H1 (cell line): ENCODE data around the gene SEC14L5. TPM values are rescaled to one million over a fixed set of nuclear protein-coding genes. Genes with fewer than 3 reads are reported as not detected.

ENCODE experiments used
- polyA plus RNA-seq, 7 experiments: library from polyadenylated mRNA; depleted of rRNA in 3 of 7; stranded (reverse) in 5 of 7; unstranded in 2 of 7; fragments of >200 nt in 5 of 7; fragments of 200-250 nt in 2 of 7; gene quantifications; 1 replicate in 5 of 7; 2 replicates in 1 of 7; 4 replicates in 1 of 7; pipeline versions ENCODE4 v1.2.1 to v1.2.3, GENCODE V29; 2011 to 2013; ENCODE audit warnings: missing spikeins in 2 of 7, mixed read lengths in 2 of 7
- total RNA-seq: library from RNA; stranded (reverse); fragmentation: NEBNext Ultra II Directional; extraction: Animal tissue kit (Norgen Biotek cat#: 25700); gene quantifications from 2 replicates; pipeline ENCODE4 v1.2.1, GENCODE V29; 2021
- TF ChIP-seq, protein P1 (sequence below): fragments of 300-600 bp; sonication (generic); IDR thresholded peaks from 2 replicates; pipeline ENCODE4 v1.7.1; 2012; ENCODE audit warnings: low read length, moderate library complexity, mild to moderate bottlenecking, inconsistent platforms; ENCODE audit not compliant: insufficient replicate concordance

The SEC14L5 gene
- total and polyA plus RNA-seq, 2 of the 8 experiments (the other 6 are each of a cell fraction or from before 2014, with no cell fraction given): 1.9 to 3.0 TPM

DNA sequence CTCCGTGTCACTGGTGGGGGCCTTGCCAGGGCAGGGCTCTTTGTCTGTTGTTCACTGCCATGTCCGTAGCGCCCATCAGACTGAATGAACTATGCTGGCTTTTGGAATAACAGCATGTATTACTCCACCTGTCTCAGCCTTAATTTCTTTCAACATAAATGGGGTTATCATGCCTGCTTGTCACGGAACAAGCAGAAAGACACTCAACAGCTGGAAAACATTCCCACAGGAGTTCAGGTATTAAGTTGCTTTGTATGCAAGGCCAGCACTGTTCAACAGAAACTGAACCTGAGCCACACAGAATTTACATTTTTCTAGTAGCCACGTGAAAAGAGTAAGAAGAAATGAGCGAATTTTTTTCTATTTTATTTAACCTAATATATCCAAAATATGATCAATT lies 34.3 kb upstream of the SEC14L5 start (continued):
- TF ChIP-seq, protein P1, sequence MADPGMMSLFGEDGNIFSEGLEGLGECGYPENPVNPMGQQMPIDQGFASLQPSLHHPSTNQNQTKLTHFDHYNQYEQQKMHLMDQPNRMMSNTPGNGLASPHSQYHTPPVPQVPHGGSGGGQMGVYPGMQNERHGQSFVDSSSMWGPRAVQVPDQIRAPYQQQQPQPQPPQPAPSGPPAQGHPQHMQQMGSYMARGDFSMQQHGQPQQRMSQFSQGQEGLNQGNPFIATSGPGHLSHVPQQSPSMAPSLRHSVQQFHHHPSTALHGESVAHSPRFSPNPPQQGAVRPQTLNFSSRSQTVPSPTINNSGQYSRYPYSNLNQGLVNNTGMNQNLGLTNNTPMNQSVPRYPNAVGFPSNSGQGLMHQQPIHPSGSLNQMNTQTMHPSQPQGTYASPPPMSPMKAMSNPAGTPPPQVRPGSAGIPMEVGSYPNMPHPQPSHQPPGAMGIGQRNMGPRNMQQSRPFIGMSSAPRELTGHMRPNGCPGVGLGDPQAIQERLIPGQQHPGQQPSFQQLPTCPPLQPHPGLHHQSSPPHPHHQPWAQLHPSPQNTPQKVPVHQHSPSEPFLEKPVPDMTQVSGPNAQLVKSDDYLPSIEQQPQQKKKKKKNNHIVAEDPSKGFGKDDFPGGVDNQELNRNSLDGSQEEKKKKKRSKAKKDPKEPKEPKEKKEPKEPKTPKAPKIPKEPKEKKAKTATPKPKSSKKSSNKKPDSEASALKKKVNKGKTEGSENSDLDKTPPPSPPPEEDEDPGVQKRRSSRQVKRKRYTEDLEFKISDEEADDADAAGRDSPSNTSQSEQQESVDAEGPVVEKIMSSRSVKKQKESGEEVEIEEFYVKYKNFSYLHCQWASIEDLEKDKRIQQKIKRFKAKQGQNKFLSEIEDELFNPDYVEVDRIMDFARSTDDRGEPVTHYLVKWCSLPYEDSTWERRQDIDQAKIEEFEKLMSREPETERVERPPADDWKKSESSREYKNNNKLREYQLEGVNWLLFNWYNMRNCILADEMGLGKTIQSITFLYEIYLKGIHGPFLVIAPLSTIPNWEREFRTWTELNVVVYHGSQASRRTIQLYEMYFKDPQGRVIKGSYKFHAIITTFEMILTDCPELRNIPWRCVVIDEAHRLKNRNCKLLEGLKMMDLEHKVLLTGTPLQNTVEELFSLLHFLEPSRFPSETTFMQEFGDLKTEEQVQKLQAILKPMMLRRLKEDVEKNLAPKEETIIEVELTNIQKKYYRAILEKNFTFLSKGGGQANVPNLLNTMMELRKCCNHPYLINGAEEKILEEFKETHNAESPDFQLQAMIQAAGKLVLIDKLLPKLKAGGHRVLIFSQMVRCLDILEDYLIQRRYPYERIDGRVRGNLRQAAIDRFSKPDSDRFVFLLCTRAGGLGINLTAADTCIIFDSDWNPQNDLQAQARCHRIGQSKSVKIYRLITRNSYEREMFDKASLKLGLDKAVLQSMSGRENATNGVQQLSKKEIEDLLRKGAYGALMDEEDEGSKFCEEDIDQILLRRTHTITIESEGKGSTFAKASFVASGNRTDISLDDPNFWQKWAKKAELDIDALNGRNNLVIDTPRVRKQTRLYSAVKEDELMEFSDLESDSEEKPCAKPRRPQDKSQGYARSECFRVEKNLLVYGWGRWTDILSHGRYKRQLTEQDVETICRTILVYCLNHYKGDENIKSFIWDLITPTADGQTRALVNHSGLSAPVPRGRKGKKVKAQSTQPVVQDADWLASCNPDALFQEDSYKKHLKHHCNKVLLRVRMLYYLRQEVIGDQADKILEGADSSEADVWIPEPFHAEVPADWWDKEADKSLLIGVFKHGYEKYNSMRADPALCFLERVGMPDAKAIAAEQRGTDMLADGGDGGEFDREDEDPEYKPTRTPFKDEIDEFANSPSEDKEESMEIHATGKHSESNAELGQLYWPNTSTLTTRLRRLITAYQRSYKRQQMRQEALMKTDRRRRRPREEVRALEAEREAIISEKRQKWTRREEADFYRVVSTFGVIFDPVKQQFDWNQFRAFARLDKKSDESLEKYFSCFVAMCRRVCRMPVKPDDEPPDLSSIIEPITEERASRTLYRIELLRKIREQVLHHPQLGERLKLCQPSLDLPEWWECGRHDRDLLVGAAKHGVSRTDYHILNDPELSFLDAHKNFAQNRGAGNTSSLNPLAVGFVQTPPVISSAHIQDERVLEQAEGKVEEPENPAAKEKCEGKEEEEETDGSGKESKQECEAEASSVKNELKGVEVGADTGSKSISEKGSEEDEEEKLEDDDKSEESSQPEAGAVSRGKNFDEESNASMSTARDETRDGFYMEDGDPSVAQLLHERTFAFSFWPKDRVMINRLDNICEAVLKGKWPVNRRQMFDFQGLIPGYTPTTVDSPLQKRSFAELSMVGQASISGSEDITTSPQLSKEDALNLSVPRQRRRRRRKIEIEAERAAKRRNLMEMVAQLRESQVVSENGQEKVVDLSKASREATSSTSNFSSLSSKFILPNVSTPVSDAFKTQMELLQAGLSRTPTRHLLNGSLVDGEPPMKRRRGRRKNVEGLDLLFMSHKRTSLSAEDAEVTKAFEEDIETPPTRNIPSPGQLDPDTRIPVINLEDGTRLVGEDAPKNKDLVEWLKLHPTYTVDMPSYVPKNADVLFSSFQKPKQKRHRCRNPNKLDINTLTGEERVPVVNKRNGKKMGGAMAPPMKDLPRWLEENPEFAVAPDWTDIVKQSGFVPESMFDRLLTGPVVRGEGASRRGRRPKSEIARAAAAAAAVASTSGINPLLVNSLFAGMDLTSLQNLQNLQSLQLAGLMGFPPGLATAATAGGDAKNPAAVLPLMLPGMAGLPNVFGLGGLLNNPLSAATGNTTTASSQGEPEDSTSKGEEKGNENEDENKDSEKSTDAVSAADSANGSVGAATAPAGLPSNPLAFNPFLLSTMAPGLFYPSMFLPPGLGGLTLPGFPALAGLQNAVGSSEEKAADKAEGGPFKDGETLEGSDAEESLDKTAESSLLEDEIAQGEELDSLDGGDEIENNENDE: no peak
